Sigmoid colon (tissue), 7 donors: Measurements from ENCODE around the gene TOMM20. TPM values are rescaled to one million over a fixed set of nuclear protein-coding genes. Genes with fewer than 3 reads are reported as not detected.
"Not testable (repeated sequence)": the region's sequence is repeated elsewhere in the genome, so short reads cannot be mapped to it uniquely, and the experiment has no call there.

ENCODE experiments used
- DNase-seq: peaks from one replicate; pipeline ENCODE4 v3.0.0-alpha.2; 2019
- H3K27ac ChIP-seq, 4 donors: fragments of 200-600 bp; sonication (generic); one replicate each; pipeline ENCODE4 v1.5.1; 2016 to 2019; ENCODE audit warnings: mild to moderate bottlenecking in 1 of 4
- H3K27me3 ChIP-seq, 3 donors: fragments of 200-600 bp; sonication (generic); one replicate each; pipeline ENCODE4 v1.5.1; 2019; ENCODE audit warnings: mild to moderate bottlenecking in 1 of 3
- H3K36me3 ChIP-seq, 4 donors: fragments of 200-600 bp; sonication (generic); one replicate each; pipeline ENCODE4 v1.5.1; 2016 to 2019
- H3K4me1 ChIP-seq, 4 donors: fragments of 200-600 bp; sonication (generic); one replicate each; pipeline ENCODE4 v1.5.1; 2017 to 2019
- H3K4me3 ChIP-seq, 4 donors: fragments of 200-600 bp; sonication (generic); one replicate each; pipeline ENCODE4 v1.5.1; 2017 to 2019; ENCODE audit warnings: mild to moderate bottlenecking in 2 of 4, moderate library complexity in 1 of 4
- H3K9me3 ChIP-seq, 4 donors: fragments of 200-600 bp in 3 of 4; sonication (generic) in 3 of 4; one replicate each; pipeline versions ENCODE4 v1.5.1 to v1.6.1; 2013 to 2019
- EP300 ChIP-seq, 4 donors: sonication (generic); formaldehyde crosslinking; IDR thresholded peaks; one replicate each; pipeline ENCODE4 v1.6.1; 2017; ENCODE audit warnings: antibody characterized with exemption in 4 of 4
- POLR2A ChIP-seq, 2 donors: fragments of 450-650 bp; IDR thresholded peaks; one replicate each; pipeline ENCODE4 v1.6.1; 2016; ENCODE audit warnings: antibody characterized with exemption in 2 of 2, mild to moderate bottlenecking in 2 of 2, moderate library complexity in 2 of 2
- POLR2AphosphoS5 ChIP-seq, 4 donors: sonication (generic); formaldehyde crosslinking; IDR thresholded peaks; one replicate each; pipeline ENCODE4 v1.6.1; 2017; ENCODE audit warnings: antibody characterized with exemption in 4 of 4
- WGBS, 2 donors: extraction: QIAGEN DNeasy Blood & Tissue Kit; methylation state at CpG; one replicate each; pipeline ENCODE4 v1.1.7; 2013; 5-methylcytosine and 5-hydroxymethylcytosine counted together
- intact Hi-C: fragments of 100-400 bp; cut with DNase I; formaldehyde crosslinking; loops from one replicate; pipeline ENCODE4 v1.15.1; 2023
- polyA plus RNA-seq, 3 donors: library from polyadenylated mRNA; stranded (reverse); fragments of 200-250 nt; gene quantifications; one replicate each; pipeline ENCODE4 v1.2.3, GENCODE V29; 2013
- total RNA-seq, 4 donors: library from RNA; depleted of rRNA; stranded (reverse); fragments of >200 nt; gene quantifications; one replicate each; pipeline ENCODE4 v1.1.0, GENCODE V29; 2016
- TF ChIP-seq, protein P1 (sequence below), 4 experiments: fragments of 450-650 bp in 3 of 4; fragments of 200-600 bp in 1 of 4; IDR thresholded peaks; one replicate each; pipeline ENCODE4 v1.5.1; 2016 to 2019; ENCODE audit warnings: antibody characterized with exemption in 4 of 4, mild to moderate bottlenecking in 3 of 4, moderate library complexity in 2 of 4
- donor health status: healthy with polysubstance abuse.
- donor health status: Bipolar disorder and iron deficiency.
- donor health status: healthy.

The TOMM20 gene
- total and polyA plus RNA-seq, 7 donors: 49.0 to 128 (median 79.3) TPM

DNA sequence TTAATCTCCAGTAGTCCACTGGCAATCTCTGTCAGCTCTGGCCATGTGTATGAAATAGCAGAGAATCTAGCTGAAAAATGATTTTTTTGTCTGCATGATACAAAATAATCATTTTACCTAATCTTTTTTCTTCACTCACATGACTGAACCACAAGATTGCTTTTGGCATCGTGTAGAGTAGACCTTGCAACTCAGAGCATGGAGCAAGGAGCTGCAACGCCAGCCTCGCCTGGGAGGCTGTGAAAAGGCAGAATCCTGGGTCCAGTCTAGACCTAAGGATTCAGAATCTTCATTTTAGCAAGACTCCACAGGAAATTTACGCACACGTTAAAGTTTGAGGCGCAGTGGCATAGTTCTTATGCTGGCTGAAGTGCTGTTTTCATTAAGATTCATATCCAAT is 40.2 kb downstream of the TOMM20 start:
- TF ChIP-seq POLR2A (IDR thresholded peaks at IDR 0.05) (no peak), EP300 (IDR thresholded peaks at IDR 0.05) (no peak), POLR2AphosphoS5 (IDR thresholded peaks at IDR 0.05) (no peak)
- TF ChIP-seq, protein P1, sequence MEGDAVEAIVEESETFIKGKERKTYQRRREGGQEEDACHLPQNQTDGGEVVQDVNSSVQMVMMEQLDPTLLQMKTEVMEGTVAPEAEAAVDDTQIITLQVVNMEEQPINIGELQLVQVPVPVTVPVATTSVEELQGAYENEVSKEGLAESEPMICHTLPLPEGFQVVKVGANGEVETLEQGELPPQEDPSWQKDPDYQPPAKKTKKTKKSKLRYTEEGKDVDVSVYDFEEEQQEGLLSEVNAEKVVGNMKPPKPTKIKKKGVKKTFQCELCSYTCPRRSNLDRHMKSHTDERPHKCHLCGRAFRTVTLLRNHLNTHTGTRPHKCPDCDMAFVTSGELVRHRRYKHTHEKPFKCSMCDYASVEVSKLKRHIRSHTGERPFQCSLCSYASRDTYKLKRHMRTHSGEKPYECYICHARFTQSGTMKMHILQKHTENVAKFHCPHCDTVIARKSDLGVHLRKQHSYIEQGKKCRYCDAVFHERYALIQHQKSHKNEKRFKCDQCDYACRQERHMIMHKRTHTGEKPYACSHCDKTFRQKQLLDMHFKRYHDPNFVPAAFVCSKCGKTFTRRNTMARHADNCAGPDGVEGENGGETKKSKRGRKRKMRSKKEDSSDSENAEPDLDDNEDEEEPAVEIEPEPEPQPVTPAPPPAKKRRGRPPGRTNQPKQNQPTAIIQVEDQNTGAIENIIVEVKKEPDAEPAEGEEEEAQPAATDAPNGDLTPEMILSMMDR (IDR thresholded peaks at IDR 0.05): no peak
- no peaks in the 10 kb centered on the region for H3K36me3 ChIP-seq
- H3K9me3 ChIP-seq: no peaks in the 10 kb centered on the region
- peaks cover 0 to 26% (median 22%) of the 10 kb centered on the region in 4 donors for H3K4me1 ChIP-seq
- H3K27ac ChIP-seq: no peak overlapping the region
- H3K27me3 ChIP-seq: no peaks in the 10 kb centered on the region
- intact Hi-C loops: loop anchor here (10.0 kb wide), 1 partner anchor 264 kb away; no protein-coding TSS in a partner anchor
- 87 to 91% methylated on average over 6 of the region's 6 CpGs for WGBS, 2 donors
- H3K4me3 ChIP-seq: no peak overlapping the region
- no peak for DNase-seq

DNA sequence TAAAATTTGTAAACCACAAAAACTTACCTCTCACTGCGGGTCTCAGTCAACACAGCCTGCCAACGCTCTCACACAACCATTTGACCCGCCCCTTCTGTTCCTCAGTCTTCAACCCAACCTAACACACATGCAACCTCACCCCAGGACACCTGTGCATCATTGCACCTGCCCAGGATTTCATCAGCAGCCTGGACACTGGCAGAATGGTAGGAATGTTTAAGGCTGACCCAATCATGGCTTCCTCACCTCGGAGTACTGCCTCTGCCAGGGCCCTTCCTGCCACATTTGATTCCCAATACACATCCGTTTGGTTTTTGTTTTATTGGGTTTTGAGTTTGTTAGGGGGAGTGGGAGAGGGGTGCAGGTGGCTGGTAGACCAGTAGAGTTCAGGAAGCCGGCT is 40.7 kb downstream of the TOMM20 start:
- no peaks in the 10 kb centered on the region for H3K9me3 ChIP-seq
- intact Hi-C loops: loop anchor here (10.0 kb wide), 1 partner anchor 263 kb away; no protein-coding TSS in a partner anchor
- H3K36me3 ChIP-seq: no peaks in the 10 kb centered on the region
- TF ChIP-seq POLR2AphosphoS5 (IDR thresholded peaks at IDR 0.05) (no peak), EP300 (IDR thresholded peaks at IDR 0.05) (no peak), POLR2A (IDR thresholded peaks at IDR 0.05) (no peak)
- TF ChIP-seq, protein P1 (IDR thresholded peaks at IDR 0.05): no peak
- no peaks in the 10 kb centered on the region for H3K27me3 ChIP-seq
- WGBS, 2 donors: 92 to 93% methylated on average over 6 of the region's 6 CpGs
- DNase-seq: peak; percentile 40
- H3K4me1 ChIP-seq: peaks cover 0 to 26% (median 23%) of the 10 kb centered on the region in 4 donors
- no peak overlapping the region for H3K4me3 ChIP-seq
- no peak overlapping the region for H3K27ac ChIP-seq

DNA sequence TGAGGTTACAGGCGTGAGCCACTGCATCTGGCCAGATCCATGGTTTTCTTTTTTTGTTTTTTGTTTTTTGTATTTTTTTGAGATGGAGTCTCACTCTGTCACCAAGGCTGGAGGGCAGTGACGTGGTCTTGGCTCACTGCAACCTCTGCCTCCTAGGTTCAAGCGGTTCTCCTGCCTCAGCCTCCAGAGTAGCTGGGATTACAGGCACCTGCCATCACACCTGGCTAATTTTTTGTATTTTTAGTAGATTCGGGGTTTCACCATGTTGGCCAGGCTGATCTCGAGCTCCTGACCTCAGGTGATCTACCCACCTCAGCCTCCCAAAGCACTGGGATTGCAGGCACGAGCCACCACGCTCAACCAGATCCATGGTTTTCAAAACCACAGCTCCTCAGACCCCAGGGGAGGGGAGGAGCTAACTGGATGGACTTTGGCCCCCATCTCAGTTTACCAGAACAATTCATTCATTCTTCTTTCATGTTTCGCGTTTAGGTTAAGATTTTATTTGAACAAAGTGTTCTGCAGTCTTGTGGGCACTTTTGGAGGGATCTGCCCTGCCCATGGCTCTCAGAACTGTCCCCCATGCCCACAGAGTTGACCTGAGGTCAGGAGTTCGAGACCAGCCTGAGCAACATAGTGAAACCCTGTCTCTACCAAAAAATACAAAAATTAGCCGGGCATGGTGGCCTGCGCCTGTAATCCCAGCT is 43.1 kb downstream of the TOMM20 start:
- 79 to 87% methylated on average over 12 of the region's 12 CpGs for WGBS, 2 donors
- H3K9me3 ChIP-seq, H3K4me3 ChIP-seq, H3K36me3 ChIP-seq, H3K27me3 ChIP-seq: not testable (repeated sequence)
- Histone ChIP-seq H3K27ac (peak overlapping the region in 1 of 4 donors; percentile 92), H3K4me1 (peaks cover 0 to 28% (median 25%) of the 10 kb centered on the region in 4 donors)
- peak; percentile 41 for DNase-seq
- intact Hi-C loops: loop anchor here (2.0 to 10.0 kb wide), 2 partner anchors 261 to 597 kb away; no protein-coding TSS in a partner anchor

DNA sequence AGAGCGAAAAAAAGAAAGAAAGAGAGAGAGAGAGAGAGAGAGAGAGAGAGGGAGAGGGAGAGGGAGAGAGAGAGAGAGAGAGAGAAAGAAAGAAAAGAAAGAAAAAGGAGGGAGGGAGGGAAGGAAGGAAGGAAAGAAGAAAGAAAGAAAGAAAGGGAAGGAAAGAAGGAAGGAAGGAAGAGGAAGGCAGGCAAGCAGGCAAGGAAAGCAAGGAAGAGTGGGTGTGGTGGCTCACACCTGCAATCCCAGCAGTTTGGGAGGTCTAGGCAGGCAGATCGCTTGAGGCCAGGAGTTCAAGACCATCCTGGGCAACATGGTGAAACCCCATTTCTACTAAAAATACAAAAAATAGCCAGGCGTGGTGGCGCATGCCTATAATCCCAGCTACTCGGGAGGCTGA is 47.8 kb downstream of the TOMM20 start:
- peak overlapping the region in 2 of 4 donors; percentile 59 to 92 for H3K27ac ChIP-seq

DNA sequence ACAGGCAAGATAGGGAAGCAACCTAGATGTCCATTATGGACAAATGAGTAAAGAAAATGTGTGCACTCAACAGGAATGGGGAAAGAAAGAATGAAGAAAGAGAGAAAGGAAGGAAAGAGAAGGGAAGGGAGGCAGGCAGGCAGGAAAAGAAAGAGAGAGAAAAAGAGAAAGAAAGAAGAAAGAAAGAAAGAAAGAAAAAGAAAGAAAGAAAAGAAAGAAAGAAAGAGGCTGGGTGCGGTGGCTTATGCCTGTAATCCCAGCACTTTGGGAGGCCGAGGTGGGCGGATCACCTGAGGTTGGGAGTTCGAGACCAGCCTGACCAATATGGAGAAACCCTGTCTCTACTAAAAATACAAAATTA is 48.4 kb downstream of the TOMM20 start:
- DNase-seq, H3K9me3 ChIP-seq, H3K36me3 ChIP-seq, H3K27me3 ChIP-seq, H3K4me3 ChIP-seq: not testable (repeated sequence)
- Histone ChIP-seq H3K4me1 (peaks cover 0 to 40% (median 38%) of the 10 kb centered on the region in 4 donors), H3K27ac (peak overlapping the region in 3 of 4 donors; percentile 4 to 85 (median 59))
- intact Hi-C loops: loop anchor here (10.0 kb wide), 1 partner anchor 255 kb away; no protein-coding TSS in a partner anchor
- WGBS, 2 donors: 70 to 78% methylated on average over 4 of the region's 4 CpGs

More for the DNA sequence above, 47.8 kb downstream of the TOMM20 start:
- H3K27me3 ChIP-seq, H3K4me3 ChIP-seq, DNase-seq, H3K36me3 ChIP-seq, H3K9me3 ChIP-seq: not testable (repeated sequence)
- H3K4me1 ChIP-seq: peaks cover 0 to 37% (median 35%) of the 10 kb centered on the region in 4 donors
- 91 to 92% methylated on average over 5 of the region's 5 CpGs for WGBS, 2 donors
- intact Hi-C loops: loop anchor here (10.0 kb wide), 1 partner anchor 256 kb away; no protein-coding TSS in a partner anchor

DNA sequence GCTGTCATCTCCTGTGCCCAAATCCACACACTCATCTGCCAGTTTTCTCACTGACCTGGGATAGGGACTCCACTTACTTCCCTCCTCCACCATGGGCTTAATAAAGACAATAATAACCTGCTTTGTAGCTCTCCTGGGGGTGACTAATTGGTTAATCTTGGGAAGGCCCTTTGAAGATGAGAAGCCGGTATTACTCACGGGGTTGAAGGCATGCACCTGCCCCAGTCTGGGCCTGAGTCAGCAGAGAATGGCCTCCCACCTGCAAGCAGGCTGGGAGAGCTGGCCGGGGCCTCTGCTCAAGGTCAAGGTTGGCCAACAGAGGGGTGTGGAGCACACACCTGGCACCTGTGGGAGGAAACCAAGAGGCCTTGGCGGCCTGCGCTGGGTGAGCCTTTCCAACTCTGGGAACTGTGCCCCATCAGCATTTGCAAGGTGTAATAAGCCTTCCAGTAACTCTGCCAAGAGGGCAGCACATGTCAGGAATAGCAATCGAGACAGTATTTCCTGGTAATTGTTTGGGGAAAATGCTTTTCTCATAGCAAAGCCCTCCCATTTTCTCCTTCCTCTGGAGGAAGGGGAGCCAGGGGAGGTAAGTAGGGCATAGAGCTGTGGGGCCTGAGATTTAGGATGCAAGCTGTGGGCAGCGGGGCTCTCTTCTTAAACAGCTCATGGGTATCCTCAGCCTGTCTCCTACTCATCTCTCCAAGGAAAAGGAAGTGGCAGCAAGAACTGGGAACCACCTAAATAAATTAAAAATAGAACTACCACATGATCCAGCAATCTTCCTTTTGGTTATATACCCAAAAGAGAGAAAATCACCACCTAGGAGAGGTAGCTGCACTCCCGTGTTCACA is 49.0 kb downstream of the TOMM20 start:
- DNase-seq: no peak
- Histone ChIP-seq H3K27me3 (no peaks in the 10 kb centered on the region), H3K4me3 (no peak overlapping the region), H3K9me3 (no peaks in the 10 kb centered on the region), H3K4me1 (peaks cover 0 to 46% (median 44%) of the 10 kb centered on the region in 4 donors), H3K27ac (peak overlapping the region; percentile 4 to 85 (median 38)), H3K36me3 (no peaks in the 10 kb centered on the region)
- 12 to 47% methylated on average over 8 of the region's 8 CpGs for WGBS, 2 donors
- no peak for TF ChIP-seq POLR2AphosphoS5 (IDR thresholded peaks at IDR 0.05)
- no peak for TF ChIP-seq POLR2A (IDR thresholded peaks at IDR 0.05)
- TF ChIP-seq, protein P1 (IDR thresholded peaks at IDR 0.05): no peak
- TF ChIP-seq EP300 (IDR thresholded peaks at IDR 0.05): no peak
- intact Hi-C loops: loop anchor here (2.0 to 10.0 kb wide), 4 partner anchors 82 to 355 kb away; no protein-coding TSS in a partner anchor
